Stimulated activated memory B cell treated with anti-CD40 and anti-IgM and Interleukin-4, amounts not matched to agents 10 μg/mL and 1 μg/mL and 100 μg/mL, for 72 hours (primary cell): Measurements from ENCODE around the gene NDFIP1.
A peak's percentile ranks its signal among the peaks of the same experiment; 100 is the strongest.
"Not testable (repeated sequence)": the region's sequence is repeated elsewhere in the genome, so short reads cannot be mapped to it uniquely, and the experiment has no call there.

Experiments used
- ATAC-seq: fragments of 150-1000 bp; cut with Tn5 transposase; 2 replicates; pipeline ENCODE4 v1.10.0; 2021
- H3K27ac Mint-ChIP-seq: one replicate; pipeline ENCODE4 v1.8.0; 2022; ENCODE audit warnings: mild to moderate bottlenecking, mixed read lengths
- H3K27me3 Mint-ChIP-seq: one replicate; pipeline ENCODE4 v1.8.0; 2022; ENCODE audit warnings: mixed read lengths
- H3K36me3 Mint-ChIP-seq: one replicate; pipeline ENCODE4 v1.8.0; 2022; ENCODE audit warnings: mixed read lengths
- H3K4me1 Mint-ChIP-seq: one replicate; pipeline ENCODE4 v1.8.0; 2022; ENCODE audit warnings: mixed read lengths
- H3K4me3 Mint-ChIP-seq: one replicate; pipeline ENCODE4 v1.8.0; 2022; ENCODE audit warnings: mild to moderate bottlenecking, moderate library complexity, mixed read lengths
- H3K9me3 Mint-ChIP-seq: one replicate; pipeline ENCODE4 v1.8.0; 2022; ENCODE audit warnings: mixed read lengths

NDFIP1 gene

DNA sequence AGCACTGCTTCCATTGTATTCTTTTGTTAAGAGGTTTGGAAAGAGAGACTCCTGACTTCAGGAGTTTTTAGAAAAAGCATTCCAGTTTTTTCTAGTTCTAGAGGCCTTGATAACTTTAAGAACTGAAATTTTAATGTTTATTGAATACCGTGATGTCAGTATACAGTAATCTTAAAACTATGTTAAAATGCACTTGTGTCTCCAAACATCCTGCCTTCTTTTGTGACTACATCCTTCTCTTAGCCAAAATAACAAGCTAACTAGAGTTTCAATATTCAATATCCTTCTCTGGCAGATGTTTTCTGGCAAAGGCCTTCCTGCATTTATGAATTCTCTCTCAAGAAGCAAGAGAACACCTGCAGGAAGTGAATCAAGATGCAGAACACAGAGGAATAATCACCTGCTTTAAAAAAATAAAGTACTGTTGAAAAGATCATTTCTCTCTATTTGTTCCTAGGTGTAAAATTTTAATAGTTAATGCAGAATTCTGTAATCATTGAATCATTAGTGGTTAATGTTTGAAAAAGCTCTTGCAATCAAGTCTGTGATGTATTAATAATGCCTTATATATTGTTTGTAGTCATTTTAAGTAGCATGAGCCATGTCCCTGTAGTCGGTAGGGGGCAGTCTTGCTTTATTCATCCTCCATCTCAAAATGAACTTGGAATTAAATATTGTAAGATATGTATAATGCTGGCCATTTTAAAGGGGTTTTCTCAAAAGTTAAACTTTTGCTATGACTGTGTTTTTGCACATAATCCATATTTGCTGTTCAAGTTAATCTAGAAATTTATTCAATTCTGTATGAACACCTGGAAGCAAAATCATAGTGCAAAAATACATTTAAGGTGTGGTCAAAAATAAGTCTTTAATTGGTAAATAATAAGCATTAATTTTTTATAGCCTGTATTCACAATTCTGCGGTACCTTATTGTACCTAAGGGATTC lies 43.1 kb downstream of the NDFIP1 start:
- peaks cover 14% of the 10 kb centered on the region for H3K36me3 Mint-ChIP-seq
- H3K9me3 Mint-ChIP-seq, result no peaks in the 10 kb centered on the region
- H3K27ac Mint-ChIP-seq, result no peak overlapping the region
- no peaks in the 10 kb centered on the region for H3K4me1 Mint-ChIP-seq
- no peak for ATAC-seq
- no peak overlapping the region for H3K4me3 Mint-ChIP-seq
- no peaks in the 10 kb centered on the region for H3K27me3 Mint-ChIP-seq

DNA sequence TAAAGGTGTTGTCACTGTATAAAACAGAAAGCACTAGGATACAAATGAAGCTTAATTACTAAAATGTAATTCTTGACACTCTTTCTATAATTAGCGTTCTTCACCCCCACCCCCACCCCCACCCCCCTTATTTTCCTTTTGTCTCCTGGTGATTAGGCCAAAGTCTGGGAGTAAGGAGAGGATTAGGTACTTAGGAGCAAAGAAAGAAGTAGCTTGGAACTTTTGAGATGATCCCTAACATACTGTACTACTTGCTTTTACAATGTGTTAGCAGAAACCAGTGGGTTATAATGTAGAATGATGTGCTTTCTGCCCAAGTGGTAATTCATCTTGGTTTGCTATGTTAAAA lies 43.8 kb downstream of the NDFIP1 start:
- Mint-ChIP-seq H3K4me3 (no peak overlapping the region), H3K4me1 (no peaks in the 10 kb centered on the region), H3K36me3 (peaks cover 8% of the 10 kb centered on the region), H3K27me3 (no peaks in the 10 kb centered on the region), H3K27ac (no peak overlapping the region), H3K9me3 (no peaks in the 10 kb centered on the region)
- ATAC-seq, result no peak

DNA sequence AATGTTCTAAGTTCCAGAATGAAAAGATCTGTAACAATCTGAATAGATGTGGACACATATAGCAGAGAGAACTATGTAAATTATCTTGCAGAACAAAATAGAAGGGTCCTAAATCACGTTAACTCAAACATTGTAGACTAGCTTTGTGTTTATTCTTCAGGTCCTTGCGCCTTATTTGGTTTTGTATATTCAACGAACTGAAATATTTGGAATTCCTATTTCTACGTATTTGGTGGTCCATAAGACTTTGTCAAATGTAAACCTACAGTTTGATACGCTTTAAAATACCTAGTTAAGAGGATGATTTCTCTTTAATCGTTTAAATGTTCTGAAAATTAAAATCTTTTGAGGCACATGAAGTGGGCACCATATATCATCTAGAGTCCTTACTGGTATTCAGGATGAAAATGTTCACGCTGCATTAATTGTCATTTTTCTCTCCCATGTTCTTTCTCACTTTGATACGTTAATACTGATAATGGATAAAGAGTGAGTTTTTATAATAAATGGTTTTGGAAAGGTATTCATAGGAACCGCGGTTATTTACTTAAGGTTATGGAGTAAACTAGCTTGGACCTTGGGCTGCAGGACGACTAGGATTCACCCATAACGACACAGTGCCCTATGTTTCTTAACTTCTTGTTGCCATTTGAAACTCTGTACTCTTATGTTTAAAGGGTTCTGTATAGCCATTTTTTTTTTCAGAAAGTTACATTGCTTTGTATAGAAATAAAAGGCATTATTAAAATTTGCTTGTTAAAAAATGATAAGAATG lies 45.3 kb downstream of the NDFIP1 start:
- Mint-ChIP-seq H3K9me3 (no peaks in the 10 kb centered on the region), H3K4me3 (no peak overlapping the region), H3K36me3 (no peaks in the 10 kb centered on the region), H3K27me3 (no peaks in the 10 kb centered on the region), H3K27ac (no peak overlapping the region), H3K4me1 (no peaks in the 10 kb centered on the region)
- no peak for ATAC-seq

DNA sequence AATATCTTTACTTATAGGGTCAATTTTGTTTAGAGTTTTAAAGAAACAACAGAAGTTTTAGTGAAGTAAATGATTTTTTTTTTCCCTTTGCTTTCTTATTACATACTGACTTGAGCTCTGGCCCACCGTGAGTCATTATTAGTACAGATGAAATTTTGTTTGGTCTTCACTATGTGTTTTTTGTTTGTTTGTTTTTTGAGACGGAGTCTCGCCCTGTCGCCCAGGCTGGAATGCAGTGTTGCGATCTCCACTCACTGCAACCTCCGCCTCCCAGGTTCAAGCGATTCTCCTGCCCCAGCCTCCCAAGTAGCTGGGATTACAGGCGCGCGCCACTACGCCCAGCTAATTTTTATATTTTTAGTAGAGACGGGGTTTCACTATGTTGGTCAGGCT lies 45.9 kb downstream of the NDFIP1 start:
- H3K27ac Mint-ChIP-seq, H3K4me3 Mint-ChIP-seq, H3K27me3 Mint-ChIP-seq, H3K9me3 Mint-ChIP-seq, ATAC-seq, H3K36me3 Mint-ChIP-seq, H3K4me1 Mint-ChIP-seq: not testable (repeated sequence)

DNA sequence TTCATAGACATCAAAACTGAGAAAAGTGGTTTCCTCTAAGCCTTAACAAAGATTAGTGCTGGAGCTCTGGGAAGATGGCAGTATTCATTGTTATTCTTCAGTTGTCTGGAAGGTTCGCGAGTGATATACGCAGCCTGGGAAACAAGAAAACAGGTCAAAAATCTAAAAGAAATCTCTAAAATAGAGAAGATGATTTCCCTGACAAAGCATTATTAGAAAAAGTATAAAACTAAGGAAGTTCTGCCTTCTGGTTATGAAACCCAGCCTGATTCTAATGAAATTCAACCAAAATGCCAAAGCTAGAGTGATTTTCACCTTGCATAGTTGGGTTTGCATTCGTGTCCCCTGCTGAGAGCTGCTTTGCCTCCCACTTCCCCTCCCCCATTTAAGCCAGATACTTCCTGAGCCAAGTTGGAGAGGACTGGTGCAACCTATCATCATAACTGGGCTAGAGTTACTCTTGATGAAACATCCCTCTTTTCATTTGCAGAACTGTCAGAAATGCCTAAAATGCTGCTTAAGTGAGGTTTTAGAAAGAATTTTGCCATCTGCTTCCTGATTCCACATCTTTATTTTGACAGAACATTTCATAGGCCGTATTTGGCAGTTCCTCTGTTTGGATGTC lies 48.4 kb downstream of the NDFIP1 start:
- H3K4me1 Mint-ChIP-seq, result no peaks in the 10 kb centered on the region
- no peak overlapping the region for H3K4me3 Mint-ChIP-seq
- H3K36me3 Mint-ChIP-seq, result no peaks in the 10 kb centered on the region
- ATAC-seq, result no peak
- H3K9me3 Mint-ChIP-seq, result no peaks in the 10 kb centered on the region
- no peak overlapping the region for H3K27ac Mint-ChIP-seq
- no peaks in the 10 kb centered on the region for H3K27me3 Mint-ChIP-seq

DNA sequence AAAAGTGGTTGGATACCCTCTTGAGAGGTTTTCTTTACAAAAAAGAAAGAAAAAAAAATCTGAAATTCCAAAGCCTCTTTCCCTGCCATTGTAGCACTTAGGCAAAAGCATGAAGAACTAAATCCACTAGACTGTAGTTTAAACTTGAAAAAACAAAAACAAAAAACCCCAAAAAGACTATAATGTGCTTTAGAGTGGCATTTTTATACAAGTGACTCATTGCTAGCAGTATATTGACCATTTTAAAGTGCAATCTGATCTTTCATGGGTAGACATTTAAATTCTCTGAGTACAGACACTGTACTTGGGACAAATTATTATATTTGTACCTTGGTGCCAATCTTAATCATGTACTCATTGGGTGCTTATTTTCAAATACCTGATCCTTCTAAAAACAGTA lies 50.8 kb downstream of the NDFIP1 start:
- no peaks in the 10 kb centered on the region for H3K27me3 Mint-ChIP-seq
- H3K4me3 Mint-ChIP-seq, result no peak overlapping the region
- H3K4me1 Mint-ChIP-seq, result no peaks in the 10 kb centered on the region
- H3K36me3 Mint-ChIP-seq, result peaks cover 4% of the 10 kb centered on the region
- H3K27ac Mint-ChIP-seq, result no peak overlapping the region
- H3K9me3 Mint-ChIP-seq, result no peaks in the 10 kb centered on the region
- no peak for ATAC-seq

DNA sequence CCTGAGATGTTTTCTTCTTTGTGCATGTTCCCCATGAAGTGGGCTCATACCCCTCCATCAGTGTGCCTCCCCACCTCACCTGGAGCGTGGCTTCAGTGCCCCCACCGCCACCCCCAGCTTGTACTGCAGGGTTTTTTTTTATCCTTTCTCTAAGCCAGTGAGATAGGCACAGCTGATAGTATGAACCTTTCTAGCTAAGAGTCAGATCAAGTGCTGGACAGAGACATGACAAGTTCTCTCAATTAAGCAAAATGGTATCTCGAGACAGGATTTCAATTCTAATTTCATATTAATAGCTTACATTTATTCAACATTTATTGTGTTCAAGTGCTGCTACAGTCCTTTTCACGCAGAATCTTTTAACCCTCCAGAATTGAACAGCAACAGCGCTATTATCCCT lies 55.7 kb downstream of the NDFIP1 start:
- H3K4me1 Mint-ChIP-seq, result no peaks in the 10 kb centered on the region
- no peak for ATAC-seq
- H3K4me3 Mint-ChIP-seq, result no peak overlapping the region
- H3K9me3 Mint-ChIP-seq, result no peaks in the 10 kb centered on the region
- peaks cover 4% of the 10 kb centered on the region for H3K36me3 Mint-ChIP-seq
- no peaks in the 10 kb centered on the region for H3K27me3 Mint-ChIP-seq
- H3K27ac Mint-ChIP-seq, result no peak overlapping the region

DNA sequence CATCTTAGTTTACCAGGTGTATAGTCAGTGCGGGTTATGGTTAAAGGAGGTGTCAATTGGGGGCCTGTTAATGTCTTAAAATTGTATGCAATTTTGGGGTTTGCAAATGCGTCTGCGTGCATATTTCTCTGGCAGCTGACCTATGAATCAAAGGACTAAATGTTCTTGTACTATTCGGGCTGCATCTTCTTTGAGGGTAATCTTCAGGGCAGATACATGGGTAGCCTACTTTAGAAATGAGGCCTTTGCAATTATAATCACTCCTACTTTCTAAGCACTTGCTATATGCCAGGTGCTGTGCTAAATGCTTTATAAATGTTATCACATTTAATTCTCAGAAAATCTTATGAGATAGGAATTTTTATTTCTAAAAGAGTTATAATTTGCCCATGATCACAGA lies 58.2 kb downstream of the NDFIP1 start:
- no peak for ATAC-seq
- Mint-ChIP-seq H3K4me1 (no peaks in the 10 kb centered on the region), H3K4me3 (no peak overlapping the region), H3K9me3 (no peaks in the 10 kb centered on the region), H3K36me3 (peaks cover 4% of the 10 kb centered on the region), H3K27ac (no peak overlapping the region), H3K27me3 (peaks cover 11% of the 10 kb centered on the region)

DNA sequence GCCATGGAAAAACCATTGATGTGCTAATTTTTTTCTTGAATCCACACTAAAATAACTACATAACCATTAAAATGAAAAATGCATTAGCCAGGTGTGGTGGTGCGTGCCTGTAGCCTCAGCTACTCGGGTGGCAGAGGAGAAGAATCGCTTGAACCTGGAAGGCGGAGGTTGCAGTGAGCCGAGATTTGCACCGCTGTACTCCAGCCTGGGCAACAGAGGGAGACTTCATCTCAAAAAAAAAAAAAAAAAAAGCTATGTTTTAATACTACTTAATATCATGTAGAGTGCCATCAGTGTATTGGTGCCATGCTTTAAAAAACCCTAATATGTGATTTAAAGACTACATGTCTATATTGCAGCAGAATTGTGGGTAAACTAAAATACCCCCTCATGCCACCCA lies 58.9 kb downstream of the NDFIP1 start:
- Mint-ChIP-seq H3K27me3 (peaks cover 13% of the 10 kb centered on the region), H3K9me3 (no peaks in the 10 kb centered on the region), H3K4me1 (no peaks in the 10 kb centered on the region), H3K27ac (no peak overlapping the region), H3K36me3 (peaks cover 4% of the 10 kb centered on the region), H3K4me3 (no peak overlapping the region)
- no peak for ATAC-seq

DNA sequence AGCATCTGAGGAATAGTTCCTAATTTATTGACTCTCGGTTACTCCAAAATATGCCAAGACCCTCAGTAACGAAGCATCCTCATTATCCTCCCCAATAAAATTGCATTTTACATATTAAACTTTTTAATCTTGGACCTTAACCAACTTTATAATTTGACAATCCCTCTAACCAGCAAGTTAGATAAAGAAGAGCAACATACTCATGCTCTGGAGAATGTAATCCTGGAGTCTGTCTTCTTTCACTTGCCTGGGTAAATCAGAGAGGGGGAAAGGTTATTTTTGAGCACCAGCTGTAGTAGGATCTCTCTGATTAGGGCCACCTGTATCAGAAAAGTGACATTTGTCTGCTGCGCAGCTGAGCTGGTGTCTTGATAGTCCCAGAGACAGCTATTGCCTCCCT lies 59.8 kb downstream of the NDFIP1 start:
- Mint-ChIP-seq H3K9me3 (no peaks in the 10 kb centered on the region), H3K27me3 (peaks cover 16% of the 10 kb centered on the region), H3K27ac (no peak overlapping the region), H3K4me3 (no peak overlapping the region), H3K36me3 (peaks cover 4% of the 10 kb centered on the region), H3K4me1 (no peaks in the 10 kb centered on the region)
- ATAC-seq, result no peak

DNA sequence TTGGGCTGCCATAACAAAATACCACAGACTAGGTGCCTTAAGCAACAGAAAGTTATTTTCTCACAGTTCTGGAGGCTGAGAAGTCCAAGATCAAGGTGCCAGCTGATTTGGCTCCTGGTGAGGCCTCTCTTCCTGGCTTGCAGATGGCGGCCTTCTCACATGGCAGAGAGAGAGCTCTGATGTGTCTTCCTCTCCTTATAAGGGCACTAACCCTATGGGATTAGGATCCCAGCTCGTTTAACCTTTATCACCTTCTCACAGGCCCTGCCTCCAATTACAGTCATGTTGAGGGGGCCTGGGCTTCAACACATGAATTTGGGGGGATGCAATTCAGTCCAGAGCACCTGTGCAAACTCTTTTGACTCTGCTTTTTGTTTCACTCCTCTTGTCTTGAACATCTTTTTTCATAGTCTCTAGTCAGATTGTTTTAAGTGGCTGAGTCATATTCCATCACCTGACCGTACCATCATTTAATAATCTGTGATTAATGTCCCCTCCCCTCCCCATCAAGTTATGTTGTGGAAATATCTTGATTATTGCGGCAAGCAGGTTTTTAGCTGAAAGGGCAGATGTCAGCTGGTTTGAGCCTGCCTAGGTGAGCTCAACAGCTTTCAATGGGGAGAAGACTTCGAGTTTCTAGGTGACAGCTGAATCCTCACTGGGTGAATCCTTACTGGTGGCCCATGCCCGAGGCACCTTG lies 61.8 kb downstream of the NDFIP1 start:
- no peaks in the 10 kb centered on the region for H3K36me3 Mint-ChIP-seq
- no peak overlapping the region for H3K27ac Mint-ChIP-seq
- H3K4me3 Mint-ChIP-seq, result no peak overlapping the region
- peaks cover 31% of the 10 kb centered on the region for H3K27me3 Mint-ChIP-seq
- no peaks in the 10 kb centered on the region for H3K4me1 Mint-ChIP-seq
- ATAC-seq, result no peak
- no peaks in the 10 kb centered on the region for H3K9me3 Mint-ChIP-seq

DNA sequence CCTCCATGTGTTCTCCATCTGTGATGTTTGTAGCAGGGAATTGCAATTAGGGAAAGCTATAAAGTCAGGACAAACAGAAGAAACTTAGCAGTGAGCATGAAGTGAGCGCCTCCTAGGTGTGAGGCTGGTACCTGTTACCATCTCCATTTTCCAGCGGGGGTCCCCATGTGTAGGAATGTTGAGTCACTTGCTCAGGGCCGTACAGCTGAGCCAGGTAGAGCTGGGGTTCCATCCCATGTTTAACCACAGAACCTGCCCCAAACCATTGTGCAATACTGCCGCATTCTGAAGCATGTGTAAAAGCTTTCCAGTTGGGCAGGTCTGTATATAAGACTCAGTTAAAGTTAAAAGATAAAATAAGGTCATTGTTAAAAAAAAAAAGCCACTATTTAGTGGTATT lies 62.7 kb downstream of the NDFIP1 start:
- no peaks in the 10 kb centered on the region for H3K4me1 Mint-ChIP-seq
- peaks cover 36% of the 10 kb centered on the region for H3K27me3 Mint-ChIP-seq
- ATAC-seq, result no peak
- no peak overlapping the region for H3K4me3 Mint-ChIP-seq
- no peaks in the 10 kb centered on the region for H3K36me3 Mint-ChIP-seq
- no peak overlapping the region for H3K27ac Mint-ChIP-seq
- H3K9me3 Mint-ChIP-seq, result no peaks in the 10 kb centered on the region

DNA sequence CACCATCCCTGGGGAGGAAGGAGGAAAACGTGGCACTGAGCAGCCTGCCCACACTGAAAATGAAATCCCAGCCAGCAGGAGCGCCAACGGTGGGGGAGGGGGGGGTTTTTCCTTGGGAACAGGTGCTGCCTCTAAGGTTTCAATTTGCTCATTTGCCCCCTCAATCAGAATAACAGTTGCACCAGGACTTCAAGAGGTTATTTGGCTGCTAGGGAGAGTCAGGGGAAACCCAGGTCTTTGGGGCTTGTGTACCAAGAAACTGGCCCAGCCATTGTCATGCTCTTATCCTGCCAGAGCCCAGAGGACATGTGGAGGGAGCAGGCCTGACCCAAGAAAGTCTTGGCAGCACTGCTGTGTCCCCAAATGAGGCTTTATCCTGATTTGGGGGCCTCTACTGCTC lies 66.5 kb downstream of the NDFIP1 start:
- H3K9me3 Mint-ChIP-seq, result no peaks in the 10 kb centered on the region
- H3K36me3 Mint-ChIP-seq, result no peaks in the 10 kb centered on the region
- no peak overlapping the region for H3K4me3 Mint-ChIP-seq
- no peaks in the 10 kb centered on the region for H3K4me1 Mint-ChIP-seq
- H3K27ac Mint-ChIP-seq, result no peak overlapping the region
- ATAC-seq, result no peak
- H3K27me3 Mint-ChIP-seq, result peaks cover 36% of the 10 kb centered on the region

DNA sequence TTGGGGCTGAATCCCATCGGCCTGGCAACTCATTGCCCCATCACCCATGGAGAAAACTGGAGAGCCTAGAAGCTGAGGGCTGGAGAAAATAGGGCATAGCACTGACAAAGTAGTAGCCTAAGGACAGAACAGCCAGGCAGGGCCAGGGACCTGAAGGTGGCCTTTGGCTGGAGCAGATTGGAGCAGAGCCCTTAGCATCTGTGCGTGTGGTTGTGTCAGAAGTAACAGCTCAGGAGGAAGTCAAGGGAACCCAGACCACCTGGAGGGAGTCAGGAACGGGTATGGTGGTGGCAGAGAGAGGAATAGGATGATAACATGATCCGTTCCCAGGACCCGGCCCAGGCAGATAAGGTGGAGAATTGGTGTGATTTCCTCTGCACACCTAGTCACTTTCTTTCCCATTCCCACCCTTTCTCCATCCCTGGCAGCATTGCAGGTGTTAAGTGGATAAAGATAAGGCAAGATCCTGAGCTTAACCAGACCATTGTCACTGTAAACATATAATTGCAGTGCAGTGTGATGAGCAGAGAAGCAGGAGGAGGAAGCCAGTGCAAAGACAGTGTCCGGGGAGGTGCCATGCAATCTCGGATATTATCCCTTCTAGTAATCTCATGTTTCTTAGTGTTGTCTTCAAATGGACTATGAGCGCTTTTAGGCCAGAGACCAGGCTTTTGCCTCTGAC lies 67.0 kb downstream of the NDFIP1 start:
- Mint-ChIP-seq H3K27ac (no peak overlapping the region), H3K9me3 (no peaks in the 10 kb centered on the region), H3K27me3 (peaks cover 36% of the 10 kb centered on the region), H3K36me3 (no peaks in the 10 kb centered on the region), H3K4me3 (no peak overlapping the region), H3K4me1 (no peaks in the 10 kb centered on the region)
- peak; percentile 6 for ATAC-seq

DNA sequence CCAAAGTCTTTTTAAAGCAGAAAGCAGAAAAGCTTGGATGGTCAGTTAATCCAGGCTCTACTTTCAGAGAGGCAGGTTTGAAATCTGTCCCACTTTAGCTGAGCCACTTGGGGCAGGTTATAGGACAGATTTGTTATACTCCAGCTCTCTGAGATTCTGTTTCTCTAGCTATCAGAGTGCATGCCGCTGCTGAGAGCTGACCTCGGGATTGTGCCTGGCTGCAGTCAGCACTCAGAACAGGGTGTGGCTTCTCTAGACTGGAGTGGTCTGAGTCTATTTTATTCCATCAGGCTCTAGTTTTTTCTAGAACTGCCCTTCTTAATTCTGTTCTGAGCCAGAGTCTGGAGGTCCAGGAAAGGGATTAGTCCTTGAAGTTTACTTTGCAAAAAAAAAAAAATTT lies 67.7 kb downstream of the NDFIP1 start:
- Mint-ChIP-seq H3K9me3 (no peaks in the 10 kb centered on the region), H3K36me3 (no peaks in the 10 kb centered on the region), H3K27me3 (peaks cover 30% of the 10 kb centered on the region), H3K4me3 (no peak overlapping the region), H3K27ac (no peak overlapping the region), H3K4me1 (no peaks in the 10 kb centered on the region)
- ATAC-seq, result no peak
